DMS53 treated with DMSO at 0.1 percent for 48 hours (cell line): Measurements from ENCODE around the gene PRORP.
"Not testable (repeated sequence)": the region's sequence is repeated elsewhere in the genome, so short reads cannot be mapped to it uniquely, and the experiment has no call there.

Experiments
- DNase-seq: peaks from one replicate; lab custom pipeline; 2025; ENCODE audit not compliant: unreplicated experiment; lab: John Stamatoyannopoulos, UW

PRORP gene

DNA sequence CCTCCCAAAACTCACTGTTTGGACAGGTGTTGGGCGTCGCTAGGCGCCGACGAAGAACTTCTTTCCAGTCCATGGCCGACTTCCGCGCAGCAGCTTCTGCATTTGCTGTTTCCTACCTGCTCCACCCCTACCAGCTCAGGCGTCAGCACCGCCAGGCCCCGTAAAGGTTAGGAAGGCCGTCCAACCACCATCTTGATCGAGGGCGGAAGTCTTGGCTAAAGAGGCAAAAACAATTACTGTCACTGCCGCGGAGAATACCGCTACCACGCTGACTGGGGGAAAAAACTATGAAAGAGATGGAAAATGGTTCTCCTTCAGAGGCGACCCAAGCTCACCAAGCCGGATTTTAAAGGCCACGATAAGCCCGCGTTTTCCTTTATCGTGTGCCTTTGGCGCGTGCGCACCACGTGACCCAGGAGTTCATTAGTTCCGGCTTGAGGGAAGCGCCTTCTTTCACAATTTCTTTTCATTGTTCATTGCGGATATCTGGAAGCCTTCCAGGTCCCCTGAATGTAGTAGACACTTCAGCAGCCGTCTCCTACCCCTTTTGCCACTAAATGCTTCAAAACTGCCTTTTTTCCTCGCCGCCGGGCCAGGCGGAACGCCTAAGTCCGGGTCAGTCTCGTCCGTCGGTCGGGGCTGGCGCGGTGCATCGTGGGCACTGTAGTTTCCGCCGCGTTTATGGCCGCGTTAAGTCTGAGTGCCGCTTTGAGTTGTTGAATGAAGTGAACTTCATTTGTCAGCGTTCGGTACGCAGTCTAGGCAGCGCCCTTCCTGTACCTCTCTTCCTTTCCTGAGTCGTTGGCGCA, at the start of gene PRORP, which contains the start of gene PPP2R3C:
Gene PRORP (plus strand): TSS at position 666 of the 809 bp plus-strand sequence. CDS start 694 bp downstream, outside the sequence.
Gene PPP2R3C (minus strand): TSS at position 104 of the 809 bp plus-strand sequence. CDS start 31 bp downstream, at position 73.
- peak; percentile 84 for DNase-seq

DNA sequence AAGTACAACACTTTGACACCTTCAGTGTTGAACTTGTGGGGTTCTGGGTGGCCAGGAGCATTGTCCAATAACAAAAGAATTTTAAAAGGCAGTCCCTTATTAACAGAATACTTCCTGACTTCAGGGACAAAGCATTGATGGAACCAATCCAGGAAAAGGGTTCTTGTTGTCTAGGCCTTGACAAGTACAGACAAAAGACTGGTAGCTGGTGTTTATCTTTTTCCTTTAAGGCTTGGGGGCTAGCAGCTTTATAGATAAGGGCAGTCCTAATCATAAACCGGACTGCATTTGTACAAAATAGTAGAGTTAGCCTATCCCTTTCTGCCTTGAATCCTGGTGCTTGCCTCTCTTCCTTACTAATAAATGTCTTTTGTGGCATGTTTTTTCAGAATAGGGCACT, 48.9 kb upstream of the PRORP start:
- no peak for DNase-seq

DNA sequence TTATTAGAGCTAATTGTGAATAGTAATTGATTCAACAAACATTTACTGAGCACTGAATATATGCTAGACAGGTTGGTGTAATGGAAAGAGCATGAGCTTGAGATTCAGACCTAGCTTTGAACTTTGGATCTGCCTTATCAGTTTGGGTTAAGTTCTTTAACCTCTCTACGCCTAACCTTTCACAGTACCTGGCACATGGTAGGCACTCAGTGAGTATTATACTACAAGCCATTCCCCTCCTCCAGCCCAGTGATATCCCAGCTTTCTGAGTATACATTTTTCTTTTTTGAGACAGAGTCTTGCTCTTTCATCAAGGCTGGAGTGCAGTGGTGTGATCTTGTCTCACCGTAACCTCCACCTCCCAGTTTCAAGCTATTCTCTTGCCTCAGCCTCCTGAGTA, 44.3 kb upstream of the PRORP start:
- DNase-seq: no peak

DNA sequence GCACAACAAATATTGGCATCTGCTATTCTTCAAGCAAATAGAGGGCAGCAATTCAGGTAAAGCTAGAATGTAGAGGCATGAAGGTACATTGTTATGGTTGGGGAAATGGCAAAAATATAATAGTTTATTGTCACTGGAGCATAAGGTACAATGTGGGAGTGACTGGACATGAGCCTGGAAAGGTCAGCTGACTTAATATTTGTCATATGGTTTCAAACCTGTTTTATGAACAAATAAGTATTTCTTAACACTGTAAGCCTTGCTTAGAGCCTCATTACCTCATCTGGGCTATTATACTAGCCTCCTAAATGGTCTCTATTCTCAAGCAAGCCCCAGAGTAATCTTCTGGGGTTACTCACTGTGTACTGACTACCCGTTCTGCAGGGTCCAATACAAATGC, 42.6 kb upstream of the PRORP start:
- no peak for DNase-seq

DNA sequence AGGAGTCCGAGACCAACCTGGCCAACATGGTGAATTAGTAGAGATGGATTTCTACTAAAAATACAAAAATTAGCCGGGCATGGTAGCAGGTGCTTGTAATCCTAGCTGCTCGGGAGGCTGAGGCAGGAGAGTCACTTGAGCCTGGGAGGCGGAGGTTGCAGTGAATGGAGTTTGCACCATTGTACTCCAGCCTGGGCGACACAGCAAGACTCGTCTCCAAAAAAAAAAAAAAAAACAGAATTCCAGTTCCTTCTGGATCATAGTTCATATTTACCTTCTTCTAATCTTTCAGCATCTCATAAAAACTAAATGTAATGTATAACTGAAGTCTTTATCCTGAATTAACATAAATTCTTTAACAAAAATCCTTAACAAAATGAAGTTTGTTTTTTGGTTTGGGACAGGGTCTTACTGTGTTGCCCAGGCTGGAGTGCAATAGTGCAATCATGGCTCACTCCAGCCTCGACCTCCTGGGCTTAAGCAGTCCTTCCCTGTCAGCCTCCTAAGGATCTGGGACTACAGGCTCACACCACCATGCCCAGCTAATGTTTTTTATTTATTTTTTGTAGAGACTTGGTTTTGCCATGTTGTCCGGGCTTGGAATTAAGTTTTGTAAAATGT, 38.7 kb upstream of the PRORP start:
- no peak for DNase-seq

DNA sequence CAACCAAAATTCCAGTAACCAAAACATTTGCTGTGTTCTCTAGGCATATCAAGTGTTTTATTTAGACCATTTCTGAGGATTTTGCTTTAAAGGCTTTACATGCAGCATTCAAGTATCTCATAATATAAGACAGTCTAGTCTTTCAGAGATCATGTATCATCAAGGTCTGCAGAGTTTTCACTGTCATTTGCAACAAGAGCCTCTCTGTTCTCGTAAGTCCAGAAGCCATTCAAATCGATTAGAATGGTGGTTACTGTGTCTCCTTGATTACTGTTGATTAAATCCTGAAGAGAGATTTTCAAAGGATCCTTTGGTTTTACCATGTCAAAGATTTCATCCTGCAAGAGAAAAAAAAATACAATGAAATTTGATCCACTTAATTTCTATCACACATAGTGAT, 36.9 kb upstream of the PRORP start:
- DNase-seq: no peak

DNA sequence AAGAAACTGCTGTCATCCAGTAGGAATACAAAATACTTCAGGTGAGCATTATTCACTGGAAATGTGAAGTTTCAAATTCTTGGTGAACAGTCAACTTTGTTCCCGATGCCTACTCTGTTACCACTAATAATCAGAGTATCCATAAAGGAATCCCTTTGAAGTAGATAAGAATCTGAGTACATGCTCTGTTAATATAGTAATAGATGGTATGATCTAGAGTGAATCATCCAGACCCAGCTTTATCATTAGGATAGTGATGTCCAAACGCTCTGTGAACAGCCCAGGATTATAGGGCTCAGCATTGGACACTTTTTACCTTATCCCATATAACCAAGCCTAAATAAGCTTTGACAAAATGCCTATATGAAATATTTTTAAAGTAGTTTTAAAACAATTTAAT, 33.8 kb upstream of the PRORP start:
- DNase-seq: no peak

DNA sequence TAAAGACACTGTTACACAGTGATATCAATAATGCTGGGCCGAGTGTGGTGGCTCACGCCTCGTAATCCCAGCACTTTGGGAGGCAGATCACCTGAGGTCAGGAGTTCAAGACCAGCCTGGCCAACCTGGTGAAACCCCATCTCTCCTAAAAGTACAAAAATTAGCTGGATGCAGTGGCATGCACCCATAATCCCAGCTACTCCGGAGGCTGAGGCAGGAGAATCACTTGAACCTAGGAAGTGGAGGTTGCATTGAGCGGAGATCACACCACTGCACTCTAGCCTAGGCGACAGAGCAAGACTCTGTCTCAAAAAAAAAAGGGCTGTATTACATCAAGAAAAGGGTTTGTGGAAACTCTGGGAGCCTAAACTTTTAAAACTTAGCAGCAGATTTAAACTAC, 27.7 kb upstream of the PRORP start:
- not testable (repeated sequence) for DNase-seq

DNA sequence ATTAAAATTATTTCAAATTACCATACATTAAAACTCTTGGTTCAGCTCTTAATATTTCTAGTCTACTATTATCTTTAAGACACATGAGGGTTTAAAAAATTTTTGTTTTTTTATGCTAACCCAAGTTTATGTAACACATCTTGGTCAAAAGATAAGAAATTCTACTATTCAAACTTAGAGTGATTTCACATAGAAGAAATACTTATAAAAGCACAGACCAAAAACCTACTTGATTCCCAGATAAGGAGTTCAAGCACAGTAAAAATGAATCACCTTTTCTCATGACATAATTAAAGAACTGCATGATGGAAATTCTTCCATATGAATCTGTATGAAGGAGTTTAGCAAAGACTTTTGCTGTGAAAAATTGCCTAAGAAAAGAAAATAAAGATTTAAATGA, 14.5 kb upstream of the PRORP start:
- DNase-seq: no peak

DNA sequence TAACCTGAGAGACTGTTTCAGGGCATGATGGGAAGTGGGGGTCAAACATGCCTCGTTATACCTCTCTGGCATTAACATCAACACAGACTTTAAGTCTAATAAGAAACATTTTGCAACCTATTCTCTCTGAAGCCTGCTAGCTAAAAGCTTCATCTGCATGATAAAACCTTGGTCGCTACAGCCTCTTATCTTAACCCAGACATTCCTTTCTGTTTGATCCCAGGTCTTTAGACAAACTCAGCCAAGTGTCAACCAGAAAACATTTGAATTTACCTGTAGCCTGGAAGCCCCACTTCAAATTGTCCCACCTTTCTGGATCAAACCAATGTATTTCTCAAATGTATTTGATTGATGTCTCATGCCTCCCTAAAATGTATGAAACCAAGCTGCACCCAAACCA, 9.7 kb upstream of the PRORP start:
- DNase-seq: no peak

DNA sequence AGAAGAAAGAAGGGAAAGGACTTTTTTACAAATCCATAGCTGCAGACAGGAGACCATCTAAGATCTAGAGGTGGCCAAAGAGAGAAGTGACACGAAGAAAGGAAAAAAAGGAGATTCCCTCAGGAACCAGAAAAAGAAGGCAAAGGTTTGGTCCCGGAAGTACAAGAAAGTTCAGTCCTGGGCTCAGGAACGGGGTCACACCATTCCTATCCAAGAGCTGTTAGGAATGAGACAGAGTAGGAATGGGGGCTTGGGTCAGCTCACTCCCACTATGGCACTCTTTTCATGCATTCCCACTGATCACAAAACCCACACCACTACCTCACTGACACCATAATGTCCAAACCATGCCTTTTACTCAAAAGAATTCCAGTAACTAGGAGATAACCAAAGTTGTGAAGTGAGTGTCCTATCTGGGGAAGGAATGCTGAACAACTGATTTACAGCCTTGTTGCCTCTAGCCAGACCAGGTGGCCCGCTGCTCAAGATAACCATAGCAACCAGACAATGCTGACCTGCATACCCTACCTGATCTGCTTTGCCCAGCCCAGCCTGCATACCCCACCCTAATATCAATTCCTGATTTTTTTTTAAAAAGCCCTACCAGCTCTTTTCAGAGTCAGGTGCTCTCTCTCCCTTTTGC, 8.9 kb upstream of the PRORP start:
- DNase-seq: no peak

DNA sequence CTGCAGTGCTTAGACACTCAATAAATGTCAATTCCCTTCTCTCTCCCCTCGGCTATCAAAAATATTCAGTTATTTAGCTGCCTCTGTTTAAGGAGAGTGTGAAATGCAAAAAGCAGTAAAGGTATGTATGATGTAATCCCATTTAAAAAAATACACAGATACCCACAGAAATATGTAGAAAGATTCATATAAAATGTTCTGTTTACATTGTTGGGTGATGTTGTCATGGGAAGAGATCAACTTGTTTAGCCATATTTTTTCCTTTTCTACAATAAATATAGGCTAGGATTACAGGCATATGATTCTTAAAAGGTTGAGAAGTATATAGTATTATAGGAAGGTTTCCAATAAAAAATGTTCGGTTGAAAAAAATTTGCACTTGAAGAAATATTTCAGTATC, 8.3 kb upstream of the PRORP start:
- DNase-seq: no peak

DNA sequence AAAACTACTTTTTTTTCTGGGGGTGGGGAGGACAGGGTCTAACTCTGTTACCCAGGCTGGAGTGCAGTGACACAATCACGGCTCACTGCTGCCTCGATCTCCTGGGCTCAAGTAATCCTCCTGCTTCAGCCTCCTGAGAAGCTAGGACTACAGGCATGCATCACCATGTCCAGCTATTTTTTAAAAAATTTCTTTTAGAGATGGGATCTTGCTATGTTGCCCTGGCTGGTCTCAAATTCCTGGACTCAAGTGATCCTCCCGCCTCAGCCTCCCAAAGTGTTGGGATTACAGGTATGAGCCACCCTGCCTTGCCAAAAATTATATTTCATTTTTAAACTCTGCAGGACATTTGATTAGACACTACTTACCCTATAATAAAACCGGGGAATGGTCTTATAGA, 6.1 kb upstream of the PRORP start:
- DNase-seq: no peak

DNA sequence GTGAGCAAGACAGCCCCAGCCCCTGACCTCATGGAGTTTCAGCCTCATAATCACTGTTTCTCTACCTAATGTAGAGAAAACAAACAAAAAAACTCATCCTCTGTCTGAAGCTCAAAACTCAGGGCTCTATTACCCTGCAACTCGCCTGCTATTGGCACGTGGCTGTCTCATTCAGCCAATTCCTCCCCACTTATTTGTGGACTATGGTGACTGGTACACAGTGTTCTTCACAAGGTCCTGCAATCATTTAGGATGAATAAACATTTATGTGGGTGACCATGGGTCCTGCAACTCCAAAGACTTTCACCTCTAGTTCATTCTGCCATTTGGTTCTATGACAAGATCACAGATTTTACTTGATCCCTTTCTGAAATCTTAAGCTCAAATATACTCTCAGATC, 5.2 kb upstream of the PRORP start:
- no peak for DNase-seq

DNA sequence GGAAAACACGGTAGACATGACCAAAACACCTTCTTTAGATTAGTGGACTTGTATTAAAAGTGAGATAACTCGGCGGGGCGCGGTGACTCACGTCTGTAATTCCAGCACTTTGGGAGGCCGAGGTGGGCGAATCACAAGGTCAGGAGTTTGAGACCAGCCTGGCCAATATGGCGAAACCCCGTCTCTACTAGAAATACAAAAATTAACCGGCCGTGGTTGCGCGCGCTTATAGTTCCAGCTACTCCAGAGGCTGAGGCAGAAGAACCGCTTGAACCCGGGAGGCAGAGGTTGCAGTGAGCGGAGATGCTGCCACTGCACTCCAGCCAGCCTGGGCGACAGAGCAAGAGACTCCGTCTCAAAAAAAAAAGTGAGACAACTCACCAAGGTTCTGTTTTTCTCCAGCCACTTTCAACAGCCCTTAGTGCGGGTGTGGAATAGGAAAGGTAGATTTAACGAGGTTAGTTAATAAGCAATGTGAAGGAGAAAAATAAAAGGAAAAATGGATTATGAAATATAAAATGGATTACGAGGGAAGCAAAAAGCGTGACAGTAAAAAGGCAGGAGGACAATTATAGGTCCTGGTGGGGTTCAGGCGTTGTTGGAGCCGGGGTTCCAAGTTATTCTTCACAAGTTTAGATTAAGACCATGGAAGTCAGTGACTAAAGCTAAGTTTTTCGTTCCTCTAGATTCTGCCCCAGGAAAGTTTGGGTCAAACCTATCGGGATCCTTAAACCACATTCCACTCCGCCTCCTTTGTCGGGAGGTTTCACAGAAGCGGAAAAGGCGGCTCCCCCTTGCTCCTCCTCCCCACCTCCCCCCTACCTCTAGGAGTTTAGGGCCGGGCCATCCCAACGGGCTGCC, 1.1 kb upstream of the PRORP start:
- peak; percentile 28 for DNase-seq

DNA sequence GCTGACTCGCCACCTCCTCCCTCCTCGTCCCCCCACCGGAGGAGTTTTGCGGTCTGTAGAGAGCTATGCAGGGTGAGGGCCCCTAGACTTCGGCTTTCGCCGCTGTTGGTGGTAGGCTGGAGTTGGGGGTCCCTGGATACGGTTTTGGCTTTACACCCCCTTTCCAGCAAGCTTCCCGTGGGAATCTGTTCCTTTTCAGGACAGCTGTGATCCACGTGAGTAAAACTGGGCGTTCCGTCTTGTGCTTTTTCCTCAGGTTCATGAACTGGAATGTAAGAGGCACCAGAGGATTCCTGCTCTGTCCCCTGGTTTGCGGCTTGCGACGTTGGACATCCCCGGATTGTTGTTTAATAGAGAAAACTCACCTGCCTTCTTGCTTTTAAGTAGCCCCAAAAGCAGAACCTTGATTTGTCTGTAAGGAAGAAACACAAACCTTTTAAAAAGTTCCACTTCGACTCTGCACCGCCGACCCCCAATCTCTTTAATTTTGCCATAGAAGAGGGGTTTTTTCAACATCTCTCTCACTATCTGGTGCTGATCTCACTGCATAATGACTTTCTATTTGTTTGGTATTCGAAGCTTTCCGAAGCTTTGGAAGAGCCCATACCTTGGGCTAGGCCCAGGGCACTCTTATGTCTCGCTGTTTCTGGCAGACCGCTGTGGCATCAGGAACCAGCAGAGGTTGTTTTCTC, 490 bp downstream of the PRORP start:
- DNase-seq: peak; percentile 41

DNA sequence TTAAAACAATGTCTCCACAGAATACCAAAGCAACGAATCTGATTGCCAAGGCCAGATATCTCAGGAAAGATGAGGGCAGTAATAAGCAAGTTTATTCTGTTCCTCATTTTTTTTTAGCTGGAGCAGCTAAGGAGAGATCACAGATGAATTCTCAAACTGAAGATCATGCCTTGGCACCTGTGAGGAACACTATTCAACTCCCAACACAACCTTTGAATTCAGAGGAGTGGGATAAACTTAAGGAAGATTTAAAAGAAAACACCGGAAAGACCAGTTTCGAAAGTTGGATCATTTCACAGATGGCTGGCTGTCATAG, 994 bp downstream of the PRORP start:
- DNase-seq: no peak

DNA sequence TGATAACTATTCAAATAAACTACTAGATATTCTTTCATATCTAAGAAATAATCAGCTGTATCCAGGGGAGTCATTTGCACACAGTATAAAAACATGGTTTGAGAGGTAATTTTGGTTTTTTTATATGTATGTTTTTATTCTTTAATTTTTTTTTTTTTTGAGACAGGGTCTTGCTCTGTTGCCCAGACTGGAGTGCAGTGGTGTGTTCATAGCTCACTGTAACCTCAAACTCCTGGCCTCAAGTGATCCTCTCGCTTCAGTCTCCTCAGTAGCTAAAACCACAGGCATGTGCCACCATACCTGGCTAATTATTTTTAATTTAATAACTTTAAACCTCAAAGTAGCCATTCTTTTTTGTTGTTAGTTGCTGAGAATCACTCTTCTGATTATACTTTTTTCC, 1.8 kb downstream of the PRORP start:
- no peak for DNase-seq

DNA sequence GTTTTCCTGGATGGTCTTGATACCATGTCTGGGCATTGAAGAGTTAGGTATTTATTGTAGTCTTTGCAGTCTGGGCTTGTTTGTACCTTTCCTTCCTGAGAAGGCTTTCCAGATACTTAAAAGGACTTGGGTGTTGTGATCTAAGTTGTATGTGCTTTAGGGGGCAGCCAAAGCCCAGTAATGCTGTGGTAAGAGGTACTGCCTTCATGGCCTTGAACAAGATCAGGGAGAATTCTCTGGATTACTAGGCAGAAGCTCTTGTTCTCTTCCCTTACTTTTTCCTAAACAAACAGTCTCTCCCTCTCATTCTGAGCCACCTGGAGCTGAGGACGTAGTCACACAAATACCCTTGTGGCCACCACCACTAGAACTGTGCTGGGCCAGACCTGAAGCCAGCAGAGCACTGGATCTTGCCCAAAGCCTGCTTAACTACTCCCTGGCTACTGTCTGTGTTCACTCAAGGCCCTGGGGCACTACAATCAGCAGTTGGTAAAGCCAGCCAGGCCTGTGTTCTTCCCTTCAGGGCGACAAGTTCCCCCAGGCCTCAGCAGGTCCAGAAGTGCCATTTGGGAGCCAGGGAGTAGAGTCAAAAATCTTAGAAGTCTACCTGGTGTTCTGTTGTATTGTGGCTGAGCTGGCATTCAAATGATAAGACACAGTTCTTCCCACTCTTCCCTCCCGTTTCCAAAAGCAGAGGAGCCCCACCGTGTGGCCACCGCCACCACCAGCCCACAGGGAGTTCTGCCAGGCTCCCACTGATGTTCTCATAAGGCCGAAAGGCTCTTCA, 11.4 kb downstream of the PRORP start:
- no peak for DNase-seq
